HAP-1 (cell line): ENCODE data around the gene CNTNAP2.
A peak's percentile ranks its signal among the peaks of the same experiment; 100 is the strongest.

Source experiments
- DNase-seq, 2 experiments: peaks; one replicate each; pipeline ENCODE4 v3.0.0-alpha.2; 2016 to 2020; ENCODE audit warnings: low spot score in 2 of 2
- H3K27me3 ChIP-seq: fragments of 250-450 bp; sonication (Bioruptor Pico); 2 replicates; pipeline ENCODE4 v1.5.1; 2020; ENCODE audit warnings: low read depth, mild to moderate bottlenecking, moderate library complexity
- H3K36me3 ChIP-seq: fragments of 250-450 bp; sonication (Bioruptor Pico); replicated peaks from 2 replicates; pipeline ENCODE4 v1.5.1; 2020; ENCODE audit warnings: mild to moderate bottlenecking
- H3K4me1 ChIP-seq: fragments of 250-450 bp; sonication (Bioruptor Pico); 2 replicates; pipeline ENCODE4 v1.5.1; 2020; ENCODE audit warnings: mild to moderate bottlenecking
- H3K4me3 ChIP-seq: fragments of 250-450 bp; sonication (Bioruptor Pico); 2 replicates; pipeline ENCODE4 v1.5.1; 2020; ENCODE audit warnings: mild to moderate bottlenecking, moderate library complexity
- H3K9me3 ChIP-seq: fragments of 250-450 bp; sonication (Bioruptor Pico); 2 replicates; pipeline ENCODE4 v1.5.1; 2020; ENCODE audit warnings: mild to moderate bottlenecking, moderate library complexity
- in situ Hi-C: fragments of 300-500 bp; cut with MboI; formaldehyde crosslinking; loops from 3 replicates; pipeline ENCODE4 v1.14.3; 2020; ENCODE audit warnings: low sequenced_read_pairs, inconsistent platforms, mixed read lengths

Gene CNTNAP2

GRCh38 chr7:147472556-147472955 is 1356.0 kb downstream of the CNTNAP2 start:
- Histone ChIP-seq H3K9me3 (no peaks in the 10 kb centered on the region), H3K4me1 (no peaks in the 10 kb centered on the region), H3K36me3 (no peaks in the 10 kb centered on the region), H3K27me3 (no peaks in the 10 kb centered on the region), H3K4me3 (no peak overlapping the region)
- DNase-seq: no peak
- in situ Hi-C loops: no loop called here

DNA sequence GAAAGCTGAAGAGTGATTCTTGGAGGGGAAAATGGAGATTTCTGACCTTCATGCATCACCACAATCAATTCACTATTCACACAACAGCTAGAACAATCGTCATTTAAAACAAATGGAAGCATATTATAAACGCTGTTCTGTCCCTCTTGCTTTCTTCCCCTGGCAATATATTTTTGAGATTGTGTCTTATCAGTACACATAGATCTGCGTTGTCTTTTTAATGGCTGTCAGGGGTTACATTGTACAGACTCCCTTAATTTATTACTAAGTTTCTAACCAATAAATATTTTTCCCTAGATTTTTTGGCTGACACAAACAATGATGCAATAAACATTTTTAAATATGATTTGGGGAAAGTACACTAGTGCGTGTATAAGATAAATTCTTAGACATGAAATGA is 1358.3 kb downstream of the CNTNAP2 start:
- no peaks in the 10 kb centered on the region for H3K36me3 ChIP-seq
- H3K9me3 ChIP-seq: no peaks in the 10 kb centered on the region
- in situ Hi-C loops: no loop called here
- H3K4me1 ChIP-seq: no peaks in the 10 kb centered on the region
- no peaks in the 10 kb centered on the region for H3K27me3 ChIP-seq
- DNase-seq: no peak
- H3K4me3 ChIP-seq: no peak overlapping the region

DNA sequence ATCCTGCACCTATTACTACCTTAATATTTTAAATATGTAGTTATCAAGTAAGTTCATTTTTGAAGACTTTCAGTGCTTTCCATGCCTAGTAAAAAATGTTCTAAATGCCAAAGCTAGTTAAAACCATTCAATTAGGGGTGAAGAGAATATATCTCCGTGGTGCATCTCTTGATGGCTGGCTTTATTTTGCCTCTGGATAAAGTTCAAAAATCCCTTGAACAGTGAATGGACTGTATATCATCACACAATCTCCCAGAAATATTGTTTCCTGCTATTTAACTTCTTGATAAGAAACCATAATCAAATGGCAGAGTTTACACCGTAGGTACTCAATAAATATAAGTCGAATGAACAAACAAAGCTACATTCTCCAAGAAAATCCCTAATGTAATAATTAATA is 1360.9 kb downstream of the CNTNAP2 start:
- no peaks in the 10 kb centered on the region for H3K9me3 ChIP-seq
- no peaks in the 10 kb centered on the region for H3K27me3 ChIP-seq
- in situ Hi-C loops: no loop called here
- H3K4me1 ChIP-seq: no peaks in the 10 kb centered on the region
- H3K4me3 ChIP-seq: no peak overlapping the region
- no peak for DNase-seq
- no peaks in the 10 kb centered on the region for H3K36me3 ChIP-seq

DNA sequence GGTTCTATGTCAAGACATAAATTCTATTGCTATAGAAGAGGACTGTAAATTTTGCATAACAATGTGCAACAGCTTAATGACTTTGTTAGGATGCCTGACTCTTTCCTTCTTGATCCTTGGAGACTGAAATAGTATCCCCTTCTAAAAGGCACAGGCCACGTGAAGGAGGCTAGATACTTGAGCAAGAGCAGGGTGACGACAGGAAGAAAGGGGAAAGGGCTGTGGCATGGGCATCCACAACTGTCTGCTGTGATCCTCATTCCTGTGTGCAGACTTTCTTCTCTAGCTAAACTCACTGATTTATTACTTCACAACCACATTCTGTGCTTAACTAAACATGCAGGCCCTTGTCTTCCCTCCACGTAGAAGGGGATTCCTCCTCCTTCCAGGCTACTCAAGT is 1362.2 kb downstream of the CNTNAP2 start:
- no peak overlapping the region for H3K4me3 ChIP-seq
- in situ Hi-C loops: no loop called here

GRCh38 chr7:147483634-147484292 is 1367.2 kb downstream of the CNTNAP2 start:
- Histone ChIP-seq H3K36me3 (no peaks in the 10 kb centered on the region), H3K27me3 (no peaks in the 10 kb centered on the region), H3K9me3 (no peaks in the 10 kb centered on the region), H3K4me3 (no peak overlapping the region), H3K4me1 (no peaks in the 10 kb centered on the region)
- DNase-seq: no peak
- in situ Hi-C loops: no loop called here

More for the DNA sequence above, 1362.2 kb downstream of the CNTNAP2 start:
- Histone ChIP-seq H3K9me3 (no peaks in the 10 kb centered on the region), H3K4me1 (no peaks in the 10 kb centered on the region), H3K36me3 (no peaks in the 10 kb centered on the region), H3K27me3 (no peaks in the 10 kb centered on the region)
- DNase-seq: no peak

DNA sequence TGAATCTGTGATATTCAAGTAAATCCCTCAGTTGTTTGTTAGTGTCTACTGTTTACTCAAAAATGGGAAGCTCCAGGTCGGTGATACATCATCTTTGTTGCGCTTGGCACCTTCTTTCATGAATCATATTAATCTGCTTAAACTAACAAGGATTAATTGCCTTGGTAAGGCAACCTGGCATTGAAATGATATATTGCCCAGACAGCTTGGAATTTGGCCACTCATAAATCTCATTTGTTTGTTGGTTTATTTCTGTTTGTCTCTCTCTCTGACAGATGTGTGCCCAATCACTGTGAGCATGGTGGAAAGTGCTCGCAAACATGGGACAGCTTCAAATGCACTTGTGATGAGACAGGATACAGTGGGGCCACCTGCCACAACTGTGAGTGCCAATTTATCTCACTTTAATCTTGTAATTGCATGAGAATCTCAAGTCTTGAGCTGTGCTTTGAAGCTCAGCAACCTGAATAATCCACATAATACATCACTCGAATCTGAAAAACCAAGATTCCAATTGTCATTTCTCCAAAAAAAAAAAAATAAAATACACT is 1369.1 kb downstream of the CNTNAP2 start:
- H3K4me1 ChIP-seq: no peaks in the 10 kb centered on the region
- in situ Hi-C loops: no loop called here
- H3K9me3 ChIP-seq: no peaks in the 10 kb centered on the region
- no peak overlapping the region for H3K4me3 ChIP-seq
- no peaks in the 10 kb centered on the region for H3K27me3 ChIP-seq
- no peaks in the 10 kb centered on the region for H3K36me3 ChIP-seq
- DNase-seq: no peak

- no peak for DNase-seq
- H3K9me3 ChIP-seq: no peaks in the 10 kb centered on the region
- no peak overlapping the region for H3K4me3 ChIP-seq
- no peaks in the 10 kb centered on the region for H3K36me3 ChIP-seq
- no peaks in the 10 kb centered on the region for H3K4me1 ChIP-seq
- in situ Hi-C loops: no loop called here
- no peaks in the 10 kb centered on the region for H3K27me3 ChIP-seq
These were observed 1376.0 kb downstream of the CNTNAP2 start for GRCh38 chr7:147492606-147493005.

- Histone ChIP-seq H3K4me3 (no peak overlapping the region), H3K27me3 (no peaks in the 10 kb centered on the region), H3K4me1 (no peaks in the 10 kb centered on the region), H3K9me3 (no peaks in the 10 kb centered on the region), H3K36me3 (no peaks in the 10 kb centered on the region)
- in situ Hi-C loops: no loop called here
- no peak for DNase-seq
These were observed 1379.6 kb downstream of the CNTNAP2 start for GRCh38 chr7:147496209-147496608.

GRCh38 chr7:147497246-147497645 is 1380.6 kb downstream of the CNTNAP2 start:
- H3K9me3 ChIP-seq: no peaks in the 10 kb centered on the region
- H3K36me3 ChIP-seq: no peaks in the 10 kb centered on the region
- DNase-seq: no peak
- H3K4me1 ChIP-seq: no peaks in the 10 kb centered on the region
- H3K27me3 ChIP-seq: no peaks in the 10 kb centered on the region
- H3K4me3 ChIP-seq: no peak overlapping the region
- in situ Hi-C loops: no loop called here

DNA sequence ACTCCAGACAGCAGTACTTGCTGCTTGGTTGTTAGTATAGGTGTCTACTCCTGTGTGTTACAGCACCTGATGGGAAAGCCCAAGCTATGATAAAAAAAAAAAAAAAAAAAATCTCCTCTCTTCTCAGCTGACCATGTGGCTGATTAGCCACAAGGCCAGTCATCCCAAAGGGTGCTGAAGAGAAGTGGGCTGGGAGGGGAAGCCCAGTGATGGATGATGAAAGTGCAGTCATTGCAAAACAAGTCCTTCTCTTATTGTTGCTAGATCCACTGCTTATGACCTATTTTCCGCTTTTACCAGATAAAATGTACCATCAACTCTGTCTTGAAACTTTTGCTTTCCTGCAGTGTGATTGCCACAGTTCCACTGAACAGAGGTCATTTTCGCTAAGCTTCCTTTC is 1381.5 kb downstream of the CNTNAP2 start:
- Histone ChIP-seq H3K4me1 (no peaks in the 10 kb centered on the region), H3K9me3 (no peaks in the 10 kb centered on the region), H3K27me3 (no peaks in the 10 kb centered on the region), H3K36me3 (no peaks in the 10 kb centered on the region), H3K4me3 (no peak overlapping the region)
- DNase-seq: no peak
- in situ Hi-C loops: no loop called here

DNA sequence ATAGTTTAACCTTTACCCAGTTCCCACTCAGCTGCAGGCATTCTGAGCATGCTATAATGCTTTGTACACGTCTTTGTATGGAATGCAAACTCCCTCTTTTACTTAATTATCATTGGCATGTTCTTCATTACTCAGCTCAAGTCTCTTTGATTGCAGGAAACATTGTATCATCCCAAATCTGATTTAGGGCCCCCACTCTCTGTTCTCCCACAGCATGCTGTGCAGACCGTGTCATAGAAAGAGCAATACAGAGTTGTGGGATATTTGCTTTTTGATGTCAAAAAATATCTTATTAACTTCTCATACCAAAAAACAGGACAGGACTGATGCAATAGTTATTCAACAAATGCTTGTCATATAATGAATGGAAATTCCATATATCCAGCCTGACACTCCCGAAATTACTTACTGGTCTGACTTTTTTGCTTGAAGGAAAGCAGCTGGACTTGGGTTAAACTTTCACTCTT is 1392.5 kb downstream of the CNTNAP2 start:
- Histone ChIP-seq H3K36me3 (no peaks in the 10 kb centered on the region), H3K27me3 (no peaks in the 10 kb centered on the region), H3K4me1 (peaks cover 26% of the 10 kb centered on the region), H3K9me3 (no peaks in the 10 kb centered on the region), H3K4me3 (no peak overlapping the region)
- in situ Hi-C loops: no loop called here
- DNase-seq: peak; percentile 13 to 15

DNA sequence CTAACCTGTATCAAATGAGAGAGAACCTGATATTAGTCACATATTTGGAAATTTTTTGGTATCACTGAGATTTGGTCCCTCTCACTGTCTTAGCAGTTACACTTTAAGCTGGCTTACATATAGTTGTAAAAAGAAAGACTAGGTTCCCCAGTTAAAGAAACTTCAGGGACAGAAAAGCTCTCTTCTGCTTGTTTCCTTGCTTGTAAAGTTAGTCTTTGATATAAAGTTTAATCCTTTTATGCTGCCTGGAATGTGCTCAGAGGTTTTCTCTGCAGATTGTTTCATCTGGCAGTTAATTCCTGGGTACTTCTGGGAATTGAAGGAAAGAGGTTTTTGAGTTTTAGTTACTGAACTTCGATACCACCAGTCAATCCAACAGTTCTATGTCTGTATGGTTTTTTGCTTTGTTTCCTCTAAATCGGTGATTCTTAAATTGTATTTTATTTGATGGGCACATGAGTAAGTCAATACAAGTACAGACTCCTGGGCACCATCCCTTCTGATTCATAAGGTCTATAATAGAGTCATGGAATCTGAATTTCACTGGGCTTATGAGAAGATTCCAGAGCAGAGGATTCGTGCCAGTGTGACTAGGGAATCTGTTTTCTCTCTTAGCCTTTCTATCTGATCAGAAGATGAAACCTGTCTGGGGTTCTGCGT is 1393.1 kb downstream of the CNTNAP2 start:
- H3K4me3 ChIP-seq: no peak overlapping the region
- no peaks in the 10 kb centered on the region for H3K27me3 ChIP-seq
- peak in 1 of 2 experiments; percentile 12 for DNase-seq
- H3K9me3 ChIP-seq: no peaks in the 10 kb centered on the region
- no peaks in the 10 kb centered on the region for H3K36me3 ChIP-seq
- in situ Hi-C loops: no loop called here
- H3K4me1 ChIP-seq: peaks cover 26% of the 10 kb centered on the region

DNA sequence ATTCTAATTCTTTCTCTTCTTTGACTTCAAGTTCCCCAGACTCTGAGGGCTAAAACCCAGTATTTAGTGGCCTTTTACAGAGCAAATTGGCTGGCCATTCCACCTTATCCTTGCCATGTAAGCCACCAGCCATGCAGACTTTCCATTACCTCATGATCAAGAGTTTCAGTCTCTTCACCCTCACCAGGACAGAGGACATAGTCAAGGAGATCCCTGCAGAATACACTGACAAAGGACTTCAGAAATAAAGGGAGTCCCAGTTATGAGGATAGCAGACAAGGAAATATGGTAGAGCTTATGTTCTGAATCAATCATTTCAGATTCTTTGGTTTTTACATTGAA is 1393.6 kb downstream of the CNTNAP2 start:
- Histone ChIP-seq H3K36me3 (no peaks in the 10 kb centered on the region), H3K9me3 (no peaks in the 10 kb centered on the region), H3K27me3 (no peaks in the 10 kb centered on the region), H3K4me3 (no peak overlapping the region), H3K4me1 (peaks cover 26% of the 10 kb centered on the region)
- DNase-seq: no peak
- in situ Hi-C loops: no loop called here

DNA sequence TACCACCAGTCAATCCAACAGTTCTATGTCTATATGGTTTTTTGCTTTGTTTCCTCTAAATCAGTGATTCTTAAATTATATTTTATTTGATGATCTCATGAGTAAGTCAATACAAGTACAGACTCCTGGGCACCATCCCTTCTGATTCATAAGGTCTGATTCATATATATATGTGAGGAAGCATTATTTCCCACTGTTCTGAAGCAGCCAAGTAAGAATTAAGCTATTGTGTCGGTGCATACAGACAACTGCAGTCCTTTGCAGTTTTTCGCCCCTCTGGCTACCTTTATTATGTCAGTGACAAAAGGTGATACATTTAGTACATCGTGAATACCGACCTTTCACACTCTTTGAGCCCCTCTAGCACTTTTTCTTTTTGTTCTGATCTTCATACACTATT is 1394.3 kb downstream of the CNTNAP2 start:
- Histone ChIP-seq H3K4me3 (no peak overlapping the region), H3K36me3 (no peaks in the 10 kb centered on the region), H3K4me1 (peaks cover 26% of the 10 kb centered on the region), H3K27me3 (no peaks in the 10 kb centered on the region), H3K9me3 (no peaks in the 10 kb centered on the region)
- DNase-seq: peak; percentile 30 to 72
- in situ Hi-C loops: no loop called here
